Glutamatergic neuron (in vitro differentiated cells): Measurements from ENCODE around the gene ASCC2. TPM values are rescaled to one million over a fixed set of nuclear protein-coding genes. Genes with fewer than 3 reads are reported as not detected.

ENCODE experiments used
- DNase-seq: peaks from one replicate; pipeline ENCODE4 v3.0.0; 2022
- H3K27ac Mint-ChIP-seq: one replicate; pipeline ENCODE4 v1.8.0; 2020; ENCODE audit warnings: mild to moderate bottlenecking, mixed read lengths, inconsistent platforms; ENCODE audit not compliant: unreplicated experiment
- H3K27me3 Mint-ChIP-seq: one replicate; pipeline ENCODE4 v1.8.0; 2020; ENCODE audit warnings: mild to moderate bottlenecking, moderate library complexity, mixed read lengths, inconsistent platforms; ENCODE audit not compliant: unreplicated experiment
- H3K36me3 Mint-ChIP-seq: one replicate; pipeline ENCODE4 v1.8.0; 2020; ENCODE audit warnings: mild to moderate bottlenecking, mixed read lengths, inconsistent platforms; ENCODE audit not compliant: unreplicated experiment
- H3K4me1 Mint-ChIP-seq: one replicate; pipeline ENCODE4 v1.8.0; 2020; ENCODE audit warnings: mild to moderate bottlenecking, low read depth, mixed read lengths, inconsistent platforms; ENCODE audit not compliant: unreplicated experiment
- H3K4me3 Mint-ChIP-seq: one replicate; pipeline ENCODE4 v1.8.0; 2020; ENCODE audit warnings: mild to moderate bottlenecking, mixed read lengths, inconsistent platforms; ENCODE audit not compliant: unreplicated experiment
- H3K9me3 Mint-ChIP-seq: one replicate; pipeline ENCODE4 v1.8.0; 2020; ENCODE audit warnings: mild to moderate bottlenecking, moderate library complexity, mixed read lengths, inconsistent platforms; ENCODE audit not compliant: unreplicated experiment
- CTCF ChIP-seq: fragments of 200-600 bp; sonication (generic); IDR thresholded peaks from one replicate; pipeline ENCODE4 v1.5.0; 2021; ENCODE audit not compliant: partially characterized antibody, unreplicated experiment
- total RNA-seq: library from RNA; stranded (reverse); fragmentation: NEBNext Ultra II Directional; extraction: Animal tissue kit (Norgen Biotek cat#: 25700); gene quantifications from one replicate; pipeline ENCODE4 v1.2.1, GENCODE V29; 2021; ENCODE audit not compliant: unreplicated experiment

Gene ASCC2
- total RNA-seq, 1 donor from 2014 or later: 67.8 TPM

- no peak overlapping the region for H3K27ac Mint-ChIP-seq
- no peaks in the 10 kb centered on the region for H3K27me3 Mint-ChIP-seq
- H3K4me3 Mint-ChIP-seq: no peak overlapping the region
- H3K36me3 Mint-ChIP-seq: no peaks in the 10 kb centered on the region
- no peak for TF ChIP-seq CTCF
- no peak for DNase-seq
- peaks cover 5% of the 10 kb centered on the region for H3K4me1 Mint-ChIP-seq
- H3K9me3 Mint-ChIP-seq: no peaks in the 10 kb centered on the region
These were observed 42.4 kb downstream of the ASCC2 start for GRCh38 chr22:29795663-29796062.

- H3K36me3 Mint-ChIP-seq: no peaks in the 10 kb centered on the region
- no peak overlapping the region for H3K4me3 Mint-ChIP-seq
- H3K27me3 Mint-ChIP-seq: no peaks in the 10 kb centered on the region
- H3K9me3 Mint-ChIP-seq: peaks cover 3% of the 10 kb centered on the region
- DNase-seq: no peak
- TF ChIP-seq CTCF: no peak
- no peaks in the 10 kb centered on the region for H3K4me1 Mint-ChIP-seq
- H3K27ac Mint-ChIP-seq: no peak overlapping the region
These were observed 44.7 kb downstream of the ASCC2 start for GRCh38 chr22:29793396-29793795.

- H3K4me3 Mint-ChIP-seq: no peak overlapping the region
These were observed 48.0 kb downstream of the ASCC2 start for GRCh38 chr22:29790061-29790460.

GRCh38 chr22:29788339-29789279 lies 49.5 kb downstream of the ASCC2 start:
- H3K36me3 Mint-ChIP-seq: no peaks in the 10 kb centered on the region
- TF ChIP-seq CTCF: no peak
- H3K27me3 Mint-ChIP-seq: peaks cover 2% of the 10 kb centered on the region
- peaks cover 5% of the 10 kb centered on the region for H3K9me3 Mint-ChIP-seq
- no peak overlapping the region for H3K27ac Mint-ChIP-seq
- DNase-seq: no peak
- peaks cover 8% of the 10 kb centered on the region for H3K4me1 Mint-ChIP-seq
- H3K4me3 Mint-ChIP-seq: no peak overlapping the region

More at GRCh38 chr22:29790061-29790460, 48.0 kb downstream of the ASCC2 start:
- H3K9me3 Mint-ChIP-seq: peaks cover 3% of the 10 kb centered on the region
- no peaks in the 10 kb centered on the region for H3K27me3 Mint-ChIP-seq
- peaks cover 6% of the 10 kb centered on the region for H3K4me1 Mint-ChIP-seq
- TF ChIP-seq CTCF: no peak
- no peak overlapping the region for H3K27ac Mint-ChIP-seq
- no peaks in the 10 kb centered on the region for H3K36me3 Mint-ChIP-seq
- no peak for DNase-seq

- DNase-seq: no peak
- Mint-ChIP-seq H3K27me3 (peaks cover 4% of the 10 kb centered on the region), H3K9me3 (peaks cover 5% of the 10 kb centered on the region), H3K4me3 (no peak overlapping the region), H3K27ac (no peak overlapping the region), H3K4me1 (peaks cover 10% of the 10 kb centered on the region), H3K36me3 (no peaks in the 10 kb centered on the region)
- no peak for TF ChIP-seq CTCF
These were observed 50.6 kb downstream of the ASCC2 start for GRCh38 chr22:29787371-29787980.
